ENCODE results near the gene OR2A12.
"Not testable (repeated sequence)": the region's sequence is repeated elsewhere in the genome, so short reads cannot be mapped to it uniquely, and the experiment has no call there.

The OR2A12 gene

DNA sequence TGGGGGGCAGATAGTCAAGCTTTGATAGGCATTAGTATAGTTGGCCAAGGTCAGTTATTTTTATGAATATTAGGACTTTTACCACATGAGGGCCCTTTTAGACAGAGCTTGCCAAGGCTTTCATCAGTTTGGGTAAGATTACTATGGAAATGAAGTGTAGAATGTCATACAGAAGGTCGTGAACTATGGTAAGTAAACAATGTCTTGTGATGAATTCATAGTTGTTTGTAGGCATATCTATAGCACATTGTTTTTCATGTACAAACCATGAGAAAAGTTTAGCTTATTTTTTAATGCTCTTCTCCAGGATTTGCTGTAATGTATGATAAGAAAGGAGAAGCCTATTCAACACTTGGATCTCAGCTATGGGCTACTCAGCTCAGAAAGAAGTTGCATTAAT is 27.6 kb downstream of the OR2A12 start:
- H3K4me3 ChIP-seq (ENCODE audit: low read depth, low read length), result no peak overlapping the region

DNA sequence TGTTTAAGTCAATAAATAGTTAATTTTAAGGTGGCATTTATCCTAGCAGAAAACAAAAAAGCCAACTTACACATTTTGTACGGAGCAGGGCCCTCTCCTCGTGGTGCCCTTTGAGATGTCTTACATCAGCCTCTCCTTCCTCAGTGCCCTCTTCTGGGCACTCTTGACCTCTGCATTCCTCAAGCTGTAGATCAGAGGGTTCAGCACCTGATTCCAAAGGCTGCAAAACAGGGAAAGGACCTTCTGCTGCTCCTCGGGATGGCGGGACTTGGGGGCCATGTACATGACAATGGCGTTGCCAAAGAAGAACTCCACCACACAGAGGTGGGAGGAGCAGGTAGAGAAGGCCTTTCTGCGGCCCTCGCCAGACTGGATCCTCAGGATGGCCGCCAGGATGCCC is 32.3 kb downstream of the OR2A12 start:
- no peak overlapping the region for H3K4me3 ChIP-seq (ENCODE audit: low read depth, low read length)

DNA sequence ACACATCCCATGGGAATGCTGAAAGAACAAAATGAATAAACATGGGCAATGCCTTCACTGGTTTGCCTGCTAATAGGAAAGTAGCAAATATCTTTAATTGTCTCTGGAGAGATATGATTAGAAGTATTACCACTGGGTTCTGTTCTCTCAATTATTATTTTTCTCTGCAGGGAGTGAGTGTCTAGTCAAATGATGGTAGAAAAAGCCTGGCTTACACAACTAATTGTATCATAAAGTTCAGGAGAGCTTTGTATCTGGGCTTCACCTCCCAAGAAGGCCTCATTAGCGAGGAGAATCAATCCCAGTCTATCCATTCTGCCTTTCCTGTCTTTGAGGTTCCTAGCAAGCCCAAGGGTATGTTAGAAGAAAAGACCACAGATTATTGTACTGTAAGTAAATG is 36.8 kb downstream of the OR2A12 start, which contains the start of gene OR2A14:
Gene OR2A14, plus strand, starts transcription at position 301 of the 400 bp plus-strand sequence. CDS start 5,937 bp downstream, outside the sequence.
- no peak within 1 kb of the TSS for H3K4me3 ChIP-seq (ENCODE audit: low read depth, low read length)

DNA sequence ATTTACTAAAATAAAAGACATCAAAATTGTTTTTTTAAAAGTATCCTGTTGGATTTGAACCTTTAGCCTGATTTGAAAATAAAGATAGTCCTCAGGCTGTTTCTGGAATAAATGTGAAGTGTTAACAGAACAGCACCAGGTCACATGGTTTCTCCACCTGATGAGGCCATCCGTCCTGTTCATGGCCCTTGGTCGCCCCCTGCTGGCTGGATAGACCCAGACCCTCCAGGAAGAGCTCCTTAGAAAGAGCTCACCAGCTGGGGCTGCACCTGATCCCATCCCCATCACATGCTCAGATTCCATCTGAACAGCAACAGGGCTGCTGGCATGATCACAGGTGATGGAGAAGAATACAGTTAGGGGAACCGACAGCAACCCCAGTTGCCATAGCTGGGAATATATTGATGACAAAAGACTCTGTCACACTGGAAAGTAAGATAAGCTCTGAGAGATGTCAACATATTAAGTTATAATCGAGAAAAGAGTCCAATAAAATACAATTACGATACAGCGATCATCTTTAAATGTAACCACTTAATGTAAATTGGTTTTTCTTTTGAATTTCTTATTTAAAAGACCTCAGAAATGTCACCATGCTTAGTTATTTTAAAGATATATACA is 41.7 kb downstream of the OR2A12 start:
- no peak overlapping the region for H3K4me3 ChIP-seq (ENCODE audit: low read depth, low read length)

DNA sequence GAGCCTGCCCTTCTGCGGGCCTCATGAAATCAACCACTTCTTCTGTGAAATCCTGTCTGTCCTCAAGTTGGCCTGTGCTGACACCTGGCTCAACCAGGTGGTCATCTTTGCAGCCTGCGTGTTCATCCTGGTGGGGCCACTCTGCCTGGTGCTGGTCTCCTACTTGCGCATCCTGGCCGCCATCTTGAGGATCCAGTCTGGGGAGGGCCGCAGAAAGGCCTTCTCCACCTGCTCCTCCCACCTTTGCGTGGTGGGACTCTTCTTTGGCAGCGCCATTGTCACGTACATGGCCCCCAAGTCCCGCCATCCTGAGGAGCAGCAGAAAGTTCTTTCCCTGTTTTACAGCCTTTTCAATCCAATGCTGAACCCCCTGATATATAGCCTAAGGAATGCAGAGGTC is 43.5 kb downstream of the OR2A12 start:
- H3K4me3 ChIP-seq (ENCODE audit: low read depth, low read length), result not testable (repeated sequence)

DNA sequence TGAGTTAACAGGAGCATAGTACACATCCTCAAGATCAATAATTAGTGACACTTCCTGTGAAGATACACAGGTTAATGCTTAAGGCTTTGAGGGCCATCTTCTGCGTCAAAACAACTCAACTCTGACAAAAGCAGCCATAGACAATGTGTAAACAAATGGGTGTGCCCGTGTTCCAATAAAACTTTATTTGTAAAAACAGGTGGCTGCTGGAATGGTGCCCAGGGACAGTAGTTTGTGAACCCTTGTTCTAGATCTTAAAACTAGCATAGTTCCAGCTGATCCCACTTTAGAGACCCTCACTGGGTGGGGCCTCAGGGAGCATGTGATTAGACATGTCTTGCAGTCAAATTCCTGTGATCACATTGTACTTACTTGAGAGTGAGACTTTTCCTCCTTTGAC is 44.7 kb downstream of the OR2A12 start:
- H3K4me3 ChIP-seq (ENCODE audit: low read depth, low read length), result no peak overlapping the region

DNA sequence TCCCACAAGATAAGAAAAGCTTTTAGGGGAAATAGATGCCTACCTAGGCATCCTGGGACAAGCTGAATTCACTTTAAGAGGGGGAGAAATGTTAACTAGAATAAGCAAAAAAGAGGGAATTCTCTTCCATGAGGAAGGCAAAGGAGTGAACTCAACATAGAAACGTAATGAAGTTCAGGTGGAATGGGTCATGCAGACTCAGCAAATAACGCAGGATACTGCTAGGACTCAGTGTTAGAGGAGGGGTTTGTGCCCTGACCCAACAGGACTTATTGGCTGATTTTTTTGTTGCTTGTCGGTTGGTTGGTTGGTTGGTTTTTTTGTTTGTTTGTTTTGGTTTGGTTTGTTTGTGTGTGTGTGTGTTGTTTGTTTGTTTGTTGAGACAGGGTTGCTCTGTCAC is 46.2 kb downstream of the OR2A12 start:
- no peak overlapping the region for H3K4me3 ChIP-seq (ENCODE audit: low read depth, low read length)

DNA sequence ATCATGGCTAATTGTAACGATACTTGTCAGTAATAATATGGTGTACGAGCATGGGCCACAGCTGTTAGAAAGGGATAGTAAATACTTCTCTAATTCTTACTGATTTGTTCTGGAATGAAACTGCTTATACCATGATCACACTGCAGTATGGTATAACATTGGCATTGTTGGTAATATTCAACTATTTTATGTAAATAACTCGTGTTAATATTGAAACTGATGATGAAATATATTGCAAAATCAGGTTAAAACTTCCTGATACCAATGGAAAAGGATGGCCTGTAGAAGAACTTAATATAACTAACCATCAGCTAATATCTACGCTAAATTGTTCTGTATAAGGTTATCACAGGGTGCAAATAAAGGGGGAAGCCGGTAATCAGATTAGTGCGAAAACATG is 47.2 kb downstream of the OR2A12 start:
- H3K4me3 ChIP-seq (ENCODE audit: low read depth, low read length), result no peak overlapping the region

DNA sequence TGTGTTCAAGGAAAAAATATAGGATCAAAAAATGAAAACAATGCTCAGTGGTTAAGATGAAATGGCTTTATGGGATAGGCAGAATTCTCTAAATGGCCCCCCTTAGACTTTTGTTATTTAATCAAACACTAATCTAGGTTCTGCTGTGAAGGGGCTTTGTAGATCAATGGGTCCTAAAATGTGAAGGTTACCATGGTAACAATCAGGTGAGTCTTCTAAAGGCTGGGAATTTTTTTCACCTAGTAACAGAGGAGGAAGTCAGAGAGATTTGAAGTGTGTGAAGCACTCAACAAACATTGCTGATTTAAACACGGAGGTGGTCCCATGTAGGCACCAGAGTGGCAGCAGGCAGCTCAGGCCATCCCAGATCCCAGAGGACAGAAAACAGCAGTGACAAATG is 48.0 kb downstream of the OR2A12 start:
- no peak overlapping the region for H3K4me3 ChIP-seq (ENCODE audit: low read depth, low read length)

DNA sequence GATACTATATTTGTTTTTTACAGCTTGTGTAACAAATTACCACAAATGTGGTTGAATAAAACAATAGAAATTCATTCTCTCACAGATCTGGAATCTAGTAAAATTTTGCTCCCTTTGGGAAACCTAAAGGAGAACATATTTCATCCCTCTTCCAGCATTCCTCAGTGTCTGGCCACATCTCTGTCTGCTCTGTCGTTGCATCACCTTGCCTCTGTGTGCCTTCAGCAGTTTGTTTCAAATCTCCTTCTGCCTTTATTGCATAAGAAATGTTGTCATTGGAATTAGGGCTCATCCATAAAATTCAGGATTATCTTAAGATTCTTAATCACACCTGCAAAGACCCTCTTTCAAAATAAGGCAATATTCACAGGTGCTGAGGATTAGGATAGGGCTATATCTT is 51.4 kb downstream of the OR2A12 start:
- H3K4me3 ChIP-seq (ENCODE audit: low read depth, low read length), result no peak overlapping the region

DNA sequence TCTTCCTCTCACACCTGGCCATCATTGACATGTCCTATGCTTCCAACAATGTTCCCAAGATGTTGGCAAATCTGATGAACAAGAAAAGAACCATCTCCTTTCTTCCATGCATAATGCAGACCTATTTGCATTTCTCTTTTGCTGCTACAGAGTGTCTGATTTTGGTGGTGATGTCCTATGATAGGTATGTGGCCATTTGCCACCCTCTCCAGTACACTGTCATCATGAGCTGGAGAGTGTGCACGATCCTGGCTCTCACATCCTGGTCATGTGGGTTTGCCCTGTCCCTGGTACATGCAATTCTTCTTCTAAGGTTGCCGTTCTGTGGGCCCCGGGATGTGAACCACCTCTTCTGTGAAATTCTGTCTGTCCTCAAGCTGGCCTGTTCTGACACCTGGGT is 56.1 kb downstream of the OR2A12 start:
- no peak overlapping the region for H3K4me3 ChIP-seq (ENCODE audit: low read depth, low read length)

DNA sequence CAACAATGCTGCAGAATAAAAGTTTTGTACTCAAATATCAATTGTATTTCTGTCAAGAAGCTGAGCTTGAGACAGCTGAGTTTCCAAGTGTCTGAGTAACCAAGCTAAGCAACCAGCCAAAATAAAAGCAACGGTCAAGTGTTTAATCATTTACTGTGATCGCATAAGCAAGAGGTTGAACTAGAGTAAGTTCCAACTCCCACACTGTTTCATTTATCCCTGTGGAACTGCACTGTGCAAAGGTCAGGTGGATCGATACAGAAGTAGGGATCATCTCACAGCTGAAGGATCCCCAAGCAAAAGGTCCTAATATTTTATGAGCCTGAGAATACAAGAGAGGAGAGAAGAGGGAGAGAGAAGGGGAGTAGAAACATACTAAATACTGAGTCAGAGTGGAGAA is 58.3 kb downstream of the OR2A12 start:
- no peak overlapping the region for H3K4me3 ChIP-seq (ENCODE audit: low read depth, low read length)

DNA sequence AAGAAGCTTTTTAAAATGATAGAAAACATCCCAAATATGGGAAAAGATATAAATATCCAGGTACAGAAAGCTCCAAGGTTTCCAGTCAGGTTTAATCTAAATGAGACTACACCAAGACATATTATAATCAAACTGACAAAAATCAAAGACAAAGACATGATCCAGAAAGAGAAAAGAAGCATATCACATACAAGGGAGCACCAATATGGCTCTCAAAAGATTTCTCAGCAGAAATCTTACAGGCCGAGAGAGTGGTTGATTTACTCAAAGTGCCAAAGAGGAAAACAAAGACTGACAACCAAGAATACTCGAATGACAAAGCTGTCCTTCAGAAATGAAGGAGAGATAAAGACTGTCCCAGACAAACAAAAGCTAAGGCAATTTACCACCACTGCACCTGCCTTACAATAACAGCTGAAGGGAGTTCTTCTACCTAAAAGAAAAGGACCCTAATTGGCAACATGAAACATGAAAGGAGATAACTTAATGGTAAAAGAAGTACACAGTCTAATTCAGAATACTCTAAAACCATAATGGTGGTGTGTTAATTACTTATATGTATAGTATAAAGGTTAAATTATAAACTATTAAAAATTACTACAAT is 62.2 kb downstream of the OR2A12 start:
- H3K4me3 ChIP-seq (ENCODE audit: low read depth, low read length), result no peak overlapping the region
